Hepatocyte (in vitro differentiated cells): ENCODE measurements around the gene FOXO6.

Experiments
- CTCF ChIP-seq: fragments of 200-600 bp; sonication (generic); IDR thresholded peaks from 2 replicates; pipeline ENCODE4 v1.5.1; 2016; ENCODE audit warnings: antibody characterized with exemption, mild to moderate bottlenecking; ENCODE audit not compliant: poor library complexity
- EZH2 ChIP-seq: fragments of 200-600 bp; sonication (generic); IDR thresholded peaks from 2 replicates; pipeline ENCODE4 v1.6.1; 2016; ENCODE audit warnings: antibody characterized with exemption, mild to moderate bottlenecking, borderline replicate concordance
- EZH2phosphoT487 ChIP-seq: fragments of 200-600 bp; sonication (generic); IDR thresholded peaks from one replicate; pipeline ENCODE4 v1.6.1; 2018; ENCODE audit warnings: antibody characterized with exemption, mild to moderate bottlenecking, low read depth, moderate library complexity; ENCODE audit not compliant: unreplicated experiment, severe bottlenecking

GRCh38 chr1:41317361-41317760 lies 43.9 kb upstream of the FOXO6 start:
- TF ChIP-seq CTCF (no peak), EZH2 (no peak), EZH2phosphoT487 (no peak)
